Activated T-cell treated with anti-CD3 and anti-CD28 coated beads, Interleukin-2, amount 50 U/mL, for 4 hours (primary cell): Measurements from ENCODE around the gene GRAMD2B. TPM values are rescaled to one million over a fixed set of nuclear protein-coding genes. Genes with fewer than 3 reads are reported as not detected.
"Not testable (repeated sequence)": the region's sequence is repeated elsewhere in the genome, so short reads cannot be mapped to it uniquely, and the experiment has no call there.

Source experiments
- ATAC-seq, 2 donors: fragments of 200-7000 bp; cut with Tn5 transposase; one replicate each; pipeline ENCODE4 v1.10.0; 2021
- DNase-seq: peaks from one replicate; pipeline ENCODE4 v3.0.0-alpha.2; 2020
- H3K27me3 Mint-ChIP-seq: one replicate; pipeline ENCODE4 v1.8.0; 2021; ENCODE audit warnings: low read depth, mixed read lengths
- H3K36me3 Mint-ChIP-seq: one replicate; pipeline ENCODE4 v1.8.0; 2022; ENCODE audit warnings: mixed read lengths; ENCODE audit not compliant: insufficient read depth
- H3K4me1 Mint-ChIP-seq: one replicate; pipeline ENCODE4 v1.8.0; 2021; ENCODE audit warnings: low read depth, mixed read lengths
- H3K4me3 Mint-ChIP-seq: one replicate; pipeline ENCODE4 v1.8.0; 2021; ENCODE audit warnings: mild to moderate bottlenecking, moderate library complexity, mixed read lengths
- H3K9me3 Mint-ChIP-seq: one replicate; pipeline ENCODE4 v1.8.0; 2021; ENCODE audit warnings: mixed read lengths
- total RNA-seq, 3 donors: library from RNA; stranded (reverse); gene quantifications; one replicate each; pipeline ENCODE4 v1.2.1, GENCODE V29; 2021

GRAMD2B gene
- total RNA-seq, 3 donors from 2014 or later = 9.3 to 14.7 (median 12.3) TPM

GRCh38 chr5:126395605-126396004 is 27.6 kb upstream of the GRAMD2B start:
- H3K36me3 Mint-ChIP-seq = no peaks in the 10 kb centered on the region

GRCh38 chr5:126396721-126397120 is 26.5 kb upstream of the GRAMD2B start:
- H3K4me3 Mint-ChIP-seq = not testable (repeated sequence)
- H3K9me3 Mint-ChIP-seq = peaks cover 24% of the 10 kb centered on the region

More at GRCh38 chr5:126395605-126396004, 27.6 kb upstream of the GRAMD2B start:
- Mint-ChIP-seq H3K9me3 (peaks cover 17% of the 10 kb centered on the region), H3K27me3 (no peaks in the 10 kb centered on the region), H3K4me1 (no peaks in the 10 kb centered on the region), H3K4me3 (no peak overlapping the region)
- DNase-seq (no peak), ATAC-seq (no peak)

GRCh38 chr5:126398791-126399190 is 24.4 kb upstream of the GRAMD2B start:
- no peak for ATAC-seq
- no peaks in the 10 kb centered on the region for H3K27me3 Mint-ChIP-seq

More at GRCh38 chr5:126396721-126397120, 26.5 kb upstream of the GRAMD2B start:
- H3K27me3 Mint-ChIP-seq, H3K36me3 Mint-ChIP-seq, ATAC-seq, DNase-seq, H3K4me1 Mint-ChIP-seq: not testable (repeated sequence)

GRCh38 chr5:126400621-126401251 is 22.5 kb upstream of the GRAMD2B start:
- H3K27me3 Mint-ChIP-seq = no peaks in the 10 kb centered on the region
- no peak overlapping the region for H3K4me3 Mint-ChIP-seq
- DNase-seq (no peak), ATAC-seq (no peak)
- H3K4me1 Mint-ChIP-seq = no peaks in the 10 kb centered on the region
- peaks cover 23% of the 10 kb centered on the region for H3K9me3 Mint-ChIP-seq
- H3K36me3 Mint-ChIP-seq = no peaks in the 10 kb centered on the region

More at GRCh38 chr5:126398791-126399190, 24.4 kb upstream of the GRAMD2B start:
- DNase-seq = no peak
- H3K4me1 Mint-ChIP-seq = no peaks in the 10 kb centered on the region
- no peak overlapping the region for H3K4me3 Mint-ChIP-seq
- peaks cover 23% of the 10 kb centered on the region for H3K9me3 Mint-ChIP-seq
- no peaks in the 10 kb centered on the region for H3K36me3 Mint-ChIP-seq

GRCh38 chr5:126402621-126403555 is 20.3 kb upstream of the GRAMD2B start:
- Mint-ChIP-seq H3K9me3 (peaks cover 23% of the 10 kb centered on the region), H3K4me3 (no peak overlapping the region), H3K27me3 (no peaks in the 10 kb centered on the region), H3K36me3 (no peaks in the 10 kb centered on the region), H3K4me1 (no peaks in the 10 kb centered on the region)
- ATAC-seq = no peak
- no peak for DNase-seq

- H3K36me3 Mint-ChIP-seq = no peaks in the 10 kb centered on the region
- H3K4me3 Mint-ChIP-seq = no peak overlapping the region
- peaks cover 23% of the 10 kb centered on the region for H3K9me3 Mint-ChIP-seq
- H3K4me1 Mint-ChIP-seq = no peaks in the 10 kb centered on the region
- no peak for DNase-seq
- ATAC-seq = no peak
- H3K27me3 Mint-ChIP-seq = no peaks in the 10 kb centered on the region
Measured at GRCh38 chr5:126403876-126404275, 19.3 kb upstream of the GRAMD2B start.

GRCh38 chr5:126410623-126411022 is 12.6 kb upstream of the GRAMD2B start:
- ATAC-seq (no peak), DNase-seq (no peak)
- Mint-ChIP-seq H3K36me3 (no peaks in the 10 kb centered on the region), H3K27me3 (peaks cover 22% of the 10 kb centered on the region), H3K4me1 (peaks cover 2% of the 10 kb centered on the region), H3K9me3 (peaks cover 12% of the 10 kb centered on the region), H3K4me3 (no peak overlapping the region)

GRCh38 chr5:126413856-126414255 is 9.4 kb upstream of the GRAMD2B start:
- Mint-ChIP-seq H3K27me3 (peaks cover 26% of the 10 kb centered on the region), H3K9me3 (peaks cover 12% of the 10 kb centered on the region), H3K4me1 (peaks cover 2% of the 10 kb centered on the region), H3K4me3 (no peak overlapping the region), H3K36me3 (no peaks in the 10 kb centered on the region)
- DNase-seq (no peak), ATAC-seq (no peak)

GRCh38 chr5:126414874-126415502 is 8.2 kb upstream of the GRAMD2B start:
- Mint-ChIP-seq H3K9me3 (peaks cover 9% of the 10 kb centered on the region), H3K4me1 (peaks cover 4% of the 10 kb centered on the region), H3K36me3 (no peaks in the 10 kb centered on the region), H3K4me3 (no peak overlapping the region), H3K27me3 (peaks cover 24% of the 10 kb centered on the region)
- no peak for ATAC-seq
- DNase-seq = no peak

GRCh38 chr5:126415789-126416188 is 7.4 kb upstream of the GRAMD2B start:
- no peak overlapping the region for H3K4me3 Mint-ChIP-seq
- peaks cover 23% of the 10 kb centered on the region for H3K27me3 Mint-ChIP-seq
- H3K4me1 Mint-ChIP-seq = peaks cover 4% of the 10 kb centered on the region
- H3K36me3 Mint-ChIP-seq = no peaks in the 10 kb centered on the region
- ATAC-seq = no peak
- peaks cover 7% of the 10 kb centered on the region for H3K9me3 Mint-ChIP-seq
- DNase-seq = no peak

- ATAC-seq = no peak
- peaks cover 17% of the 10 kb centered on the region for H3K27me3 Mint-ChIP-seq
- H3K4me3 Mint-ChIP-seq = no peak overlapping the region
- H3K9me3 Mint-ChIP-seq = peaks cover 3% of the 10 kb centered on the region
- no peak for DNase-seq
- no peaks in the 10 kb centered on the region for H3K36me3 Mint-ChIP-seq
- peaks cover 2% of the 10 kb centered on the region for H3K4me1 Mint-ChIP-seq
Measured at GRCh38 chr5:126416266-126416925, 6.8 kb upstream of the GRAMD2B start.

GRCh38 chr5:126417178-126417577 is 6.0 kb upstream of the GRAMD2B start:
- no peak for ATAC-seq
- H3K27me3 Mint-ChIP-seq = peaks cover 15% of the 10 kb centered on the region
- H3K4me3 Mint-ChIP-seq = no peak overlapping the region
- no peak for DNase-seq
- no peaks in the 10 kb centered on the region for H3K36me3 Mint-ChIP-seq
- H3K4me1 Mint-ChIP-seq = peaks cover 2% of the 10 kb centered on the region
- H3K9me3 Mint-ChIP-seq = no peaks in the 10 kb centered on the region

- Mint-ChIP-seq H3K9me3 (no peaks in the 10 kb centered on the region), H3K27me3 (peaks cover 4% of the 10 kb centered on the region), H3K4me1 (peaks cover 10% of the 10 kb centered on the region), H3K4me3 (no peak overlapping the region), H3K36me3 (no peaks in the 10 kb centered on the region)
- ATAC-seq = no peak
- no peak for DNase-seq
Measured at GRCh38 chr5:126419102-126419501, 4.1 kb upstream of the GRAMD2B start.

GRCh38 chr5:126428421-126428820 is 5.2 kb downstream of the GRAMD2B start:
- Mint-ChIP-seq H3K36me3 (peaks cover 31% of the 10 kb centered on the region), H3K4me1 (peaks cover 33% of the 10 kb centered on the region), H3K9me3 (no peaks in the 10 kb centered on the region), H3K27me3 (no peaks in the 10 kb centered on the region), H3K4me3 (no peak overlapping the region)
- ATAC-seq (no peak), DNase-seq (no peak)
